ENCODE data around the gene ANKS1B.

ANKS1B gene

GRCh38 chr12:99875081-99875480 is 109.7 kb downstream of the ANKS1B start:
- Histone ChIP-seq H3K79me2 (ENCODE audit: insufficient read depth, low read depth) (no peaks in the 10 kb centered on the region), H3K4me2 (no peak overlapping the region), H3K36me3 (ENCODE audit: insufficient read depth) (no peaks in the 10 kb centered on the region), H3K4me1 (ENCODE audit: low read depth, poor library complexity, severe bottlenecking) (no peaks in the 10 kb centered on the region), H3K4me3 (IDR thresholded peaks at IDR 0.05; ENCODE audit: insufficient read depth, low read depth, low read length) (no peak overlapping the region), H2AFZ (ENCODE audit: low read depth) (no peak overlapping the region), H3K27ac (no peak overlapping the region), H4K20me1 (ENCODE audit: insufficient read depth) (no peaks in the 10 kb centered on the region), H3K9ac (no peak overlapping the region), H3K27me3 (ENCODE audit: insufficient read depth, low read depth) (no peaks in the 10 kb centered on the region)
- TF ChIP-seq CTCF (conservative IDR thresholded peaks at IDR 0.05; ENCODE audit: low read depth, low read length): no peak

GRCh38 chr12:99870085-99870484 is 114.7 kb downstream of the ANKS1B start:
- Histone ChIP-seq H2AFZ (ENCODE audit: low read depth) (no peak overlapping the region), H3K36me3 (ENCODE audit: insufficient read depth) (no peaks in the 10 kb centered on the region)

GRCh38 chr12:99861731-99862130 is 123.0 kb downstream of the ANKS1B start:
- H3K27me3 ChIP-seq (ENCODE audit: insufficient read depth, low read depth): no peaks in the 10 kb centered on the region
- H3K4me1 ChIP-seq (ENCODE audit: low read depth, poor library complexity, severe bottlenecking): no peaks in the 10 kb centered on the region
- no peak for TF ChIP-seq CTCF (conservative IDR thresholded peaks at IDR 0.05; ENCODE audit: low read depth, low read length)
- no peak overlapping the region for H3K27ac ChIP-seq
- H4K20me1 ChIP-seq (ENCODE audit: insufficient read depth): no peaks in the 10 kb centered on the region
- H3K9ac ChIP-seq: no peak overlapping the region
- H3K79me2 ChIP-seq (ENCODE audit: insufficient read depth, low read depth): no peaks in the 10 kb centered on the region
- no peak overlapping the region for H3K4me3 ChIP-seq (IDR thresholded peaks at IDR 0.05; ENCODE audit: insufficient read depth, low read depth, low read length)
- no peaks in the 10 kb centered on the region for H3K36me3 ChIP-seq (ENCODE audit: insufficient read depth)
- no peak overlapping the region for H2AFZ ChIP-seq (ENCODE audit: low read depth)
- no peak overlapping the region for H3K4me2 ChIP-seq

More at GRCh38 chr12:99870085-99870484, 114.7 kb downstream of the ANKS1B start:
- Histone ChIP-seq H3K27ac (no peak overlapping the region), H4K20me1 (ENCODE audit: insufficient read depth) (no peaks in the 10 kb centered on the region), H3K4me2 (no peak overlapping the region), H3K27me3 (ENCODE audit: insufficient read depth, low read depth) (no peaks in the 10 kb centered on the region), H3K4me3 (IDR thresholded peaks at IDR 0.05; ENCODE audit: insufficient read depth, low read depth, low read length) (no peak overlapping the region), H3K4me1 (ENCODE audit: low read depth, poor library complexity, severe bottlenecking) (no peaks in the 10 kb centered on the region), H3K79me2 (ENCODE audit: insufficient read depth, low read depth) (no peaks in the 10 kb centered on the region), H3K9ac (no peak overlapping the region)
- TF ChIP-seq CTCF (conservative IDR thresholded peaks at IDR 0.05; ENCODE audit: low read depth, low read length): no peak

- H3K27me3 ChIP-seq (ENCODE audit: insufficient read depth, low read depth): no peaks in the 10 kb centered on the region
- H3K4me3 ChIP-seq (IDR thresholded peaks at IDR 0.05; ENCODE audit: insufficient read depth, low read depth, low read length): no peak overlapping the region
- no peaks in the 10 kb centered on the region for H3K4me1 ChIP-seq (ENCODE audit: low read depth, poor library complexity, severe bottlenecking)
- H2AFZ ChIP-seq (ENCODE audit: low read depth): no peak overlapping the region
- H4K20me1 ChIP-seq (ENCODE audit: insufficient read depth): no peaks in the 10 kb centered on the region
- H3K36me3 ChIP-seq (ENCODE audit: insufficient read depth): no peaks in the 10 kb centered on the region
- H3K27ac ChIP-seq: no peak overlapping the region
- no peak for TF ChIP-seq CTCF (conservative IDR thresholded peaks at IDR 0.05; ENCODE audit: low read depth, low read length)
- H3K9ac ChIP-seq: no peak overlapping the region
- H3K79me2 ChIP-seq (ENCODE audit: insufficient read depth, low read depth): no peaks in the 10 kb centered on the region
- H3K4me2 ChIP-seq: no peak overlapping the region
Observed at GRCh38 chr12:99859126-99859525, 125.6 kb downstream of the ANKS1B start.
